HG03175 (cell line): ENCODE data around the gene KDM4B.

ENCODE experiments used
- ATAC-seq: cut with Tn5 transposase; IDR thresholded peaks from one replicate; pipeline ENCODE4 v1.9.1; 2021; ENCODE audit warnings: mild to moderate bottlenecking, moderate library complexity; ENCODE audit not compliant: unreplicated experiment

KDM4B gene

GRCh38 chr19:5086230-5086629, 117.3 kb downstream of the KDM4B start:
- no peak for ATAC-seq

DNA sequence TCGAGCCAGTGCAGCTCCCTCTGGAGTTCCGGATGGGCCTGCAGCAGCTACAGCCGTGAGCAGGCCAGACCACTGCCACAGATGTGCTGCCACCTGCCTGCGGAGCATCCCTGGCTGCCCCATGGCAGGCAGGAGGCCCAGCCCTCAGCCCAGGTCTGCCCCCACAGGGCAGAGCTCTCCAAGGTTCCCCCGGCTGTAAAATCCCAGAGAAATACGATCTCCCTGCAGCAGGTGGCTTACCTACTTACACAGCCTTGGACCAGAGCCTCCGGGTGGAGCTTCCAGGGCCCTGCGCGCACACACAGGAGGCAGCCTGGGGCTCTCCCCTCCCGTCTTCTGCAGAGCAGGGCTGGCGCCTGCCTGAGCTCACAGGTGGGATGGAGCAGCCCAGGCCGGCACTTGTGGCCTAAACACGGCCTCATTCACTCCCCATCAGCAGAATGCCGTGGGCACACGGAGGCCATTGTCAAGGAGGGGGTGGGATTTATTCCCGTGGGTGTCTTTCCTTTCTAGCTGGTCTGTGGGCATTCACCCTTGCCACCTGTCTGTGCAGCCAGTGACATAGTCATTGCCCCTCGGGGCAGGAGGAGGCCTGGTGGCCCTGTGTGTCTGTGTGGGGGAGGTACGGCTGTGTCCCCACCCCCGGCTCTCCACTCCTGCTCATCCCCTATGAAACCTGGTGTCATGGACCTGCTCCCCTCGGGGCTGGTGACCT, 118.0 kb downstream of the KDM4B start:
- ATAC-seq = no peak

DNA sequence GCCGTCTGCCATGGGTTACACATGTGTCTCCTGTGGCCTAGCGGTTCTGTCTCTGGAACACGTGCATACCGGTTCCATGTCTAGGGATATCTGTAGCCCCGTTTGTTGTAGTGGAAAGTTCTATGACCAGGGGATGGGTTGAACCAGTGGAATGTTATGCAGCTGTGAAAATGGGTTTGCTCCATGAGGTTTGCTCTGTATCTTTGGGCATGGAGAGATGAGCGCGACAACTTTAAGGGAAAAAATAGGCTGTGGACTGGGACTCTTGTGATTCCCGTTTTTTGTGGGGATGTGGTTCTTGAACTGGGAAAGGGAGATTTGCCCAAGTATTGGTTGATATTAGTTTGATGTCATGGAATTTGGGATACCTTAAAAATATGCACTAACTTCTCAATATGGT, 120.4 kb downstream of the KDM4B start:
- ATAC-seq = no peak

DNA sequence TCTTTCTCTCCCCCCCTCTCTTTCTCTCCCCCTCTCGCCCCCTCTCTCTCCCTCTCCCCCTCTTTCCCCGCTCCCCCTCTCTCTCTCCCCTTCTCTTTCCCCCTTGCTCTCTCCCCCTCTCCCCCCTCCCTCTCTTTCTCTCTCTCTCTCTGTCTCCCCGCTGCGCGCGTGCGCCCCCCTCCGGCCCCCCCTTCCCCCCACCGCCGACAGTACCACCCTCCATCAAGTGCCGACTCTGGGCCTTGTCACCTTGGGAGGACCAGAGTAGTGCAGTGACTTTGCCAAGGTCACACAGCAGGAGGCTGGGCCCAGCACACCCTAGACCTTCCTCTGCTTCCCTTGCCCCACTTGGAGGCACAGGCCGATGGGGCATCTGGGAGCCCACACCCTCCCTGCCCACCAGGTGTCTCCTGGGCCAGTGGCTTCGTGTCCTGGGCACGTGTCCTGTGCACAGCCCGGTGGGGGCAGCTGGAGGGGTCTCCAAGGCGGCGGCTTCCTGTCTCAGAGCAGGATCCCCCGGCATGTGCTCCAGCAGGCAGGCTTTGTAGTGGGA, 121.6 kb downstream of the KDM4B start:
- no peak for ATAC-seq

DNA sequence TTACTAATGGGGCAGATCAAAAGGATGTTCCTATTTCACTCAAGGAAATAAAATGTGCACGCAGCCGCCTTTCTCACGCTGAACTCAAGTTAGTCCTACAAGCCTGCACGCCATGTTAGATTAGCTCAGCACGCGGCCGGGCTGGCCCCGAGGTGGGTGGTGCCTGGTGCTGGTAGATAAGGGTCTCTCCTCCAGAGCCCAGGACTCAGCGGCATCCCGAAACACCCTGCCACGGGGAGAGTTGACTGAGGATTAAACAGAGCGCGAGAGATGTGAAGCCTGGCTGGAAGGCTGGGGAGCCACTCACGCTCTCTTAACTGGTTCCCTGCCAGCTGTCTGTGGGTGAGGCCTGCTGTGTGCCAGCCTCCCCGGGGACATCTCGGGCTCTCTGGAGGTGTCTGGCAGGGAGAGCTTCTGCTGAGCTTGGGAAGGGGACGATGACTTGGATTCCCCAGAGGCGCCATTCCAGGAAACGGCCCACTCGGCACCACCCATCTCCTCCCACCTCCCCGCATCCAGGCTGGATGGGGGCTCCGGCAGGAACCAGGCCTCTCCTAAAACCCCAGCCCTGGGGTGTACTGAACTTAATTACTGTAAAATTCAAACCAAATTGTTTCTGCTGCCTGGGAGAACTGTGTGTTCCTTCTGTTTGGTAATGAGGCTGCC, 122.2 kb downstream of the KDM4B start:
- no peak for ATAC-seq

- no peak for ATAC-seq
Observed at GRCh38 chr19:5091684-5092480, 123.0 kb downstream of the KDM4B start.

GRCh38 chr19:5092481-5092843, 123.5 kb downstream of the KDM4B start:
- ATAC-seq = no peak

DNA sequence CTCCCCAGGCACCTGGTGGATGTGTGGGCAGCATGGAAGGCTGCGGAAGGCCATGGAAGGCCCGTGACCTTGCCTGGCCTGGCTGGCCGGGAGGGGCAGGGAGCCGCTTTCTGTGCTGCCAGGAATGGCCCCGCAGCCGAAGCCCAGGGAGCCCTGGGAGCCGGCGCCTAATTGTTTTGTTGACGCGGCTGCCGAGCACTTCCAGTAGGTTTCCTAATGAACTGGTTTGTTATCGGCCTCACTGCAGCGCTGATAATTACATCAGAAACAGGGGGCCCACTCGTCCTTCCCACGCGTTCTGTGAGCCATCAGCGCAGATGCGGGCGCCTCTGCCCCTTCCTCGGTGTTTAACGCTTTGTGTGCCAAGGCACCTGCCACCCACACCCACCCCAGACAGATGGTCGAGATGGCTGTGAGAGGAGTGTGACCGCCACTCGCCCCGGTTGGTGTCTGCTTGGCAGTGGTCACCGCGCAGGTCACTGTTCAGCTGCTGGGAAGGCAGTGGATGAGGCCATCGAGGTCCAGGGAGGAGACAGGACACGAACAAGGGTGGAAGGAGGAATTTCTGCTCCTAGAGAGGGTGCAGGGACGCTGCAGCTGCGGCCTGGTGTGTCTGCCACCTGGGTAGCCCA, 124.5 kb downstream of the KDM4B start:
- no peak for ATAC-seq

GRCh38 chr19:5093948-5094718, 125.2 kb downstream of the KDM4B start:
- no peak for ATAC-seq

DNA sequence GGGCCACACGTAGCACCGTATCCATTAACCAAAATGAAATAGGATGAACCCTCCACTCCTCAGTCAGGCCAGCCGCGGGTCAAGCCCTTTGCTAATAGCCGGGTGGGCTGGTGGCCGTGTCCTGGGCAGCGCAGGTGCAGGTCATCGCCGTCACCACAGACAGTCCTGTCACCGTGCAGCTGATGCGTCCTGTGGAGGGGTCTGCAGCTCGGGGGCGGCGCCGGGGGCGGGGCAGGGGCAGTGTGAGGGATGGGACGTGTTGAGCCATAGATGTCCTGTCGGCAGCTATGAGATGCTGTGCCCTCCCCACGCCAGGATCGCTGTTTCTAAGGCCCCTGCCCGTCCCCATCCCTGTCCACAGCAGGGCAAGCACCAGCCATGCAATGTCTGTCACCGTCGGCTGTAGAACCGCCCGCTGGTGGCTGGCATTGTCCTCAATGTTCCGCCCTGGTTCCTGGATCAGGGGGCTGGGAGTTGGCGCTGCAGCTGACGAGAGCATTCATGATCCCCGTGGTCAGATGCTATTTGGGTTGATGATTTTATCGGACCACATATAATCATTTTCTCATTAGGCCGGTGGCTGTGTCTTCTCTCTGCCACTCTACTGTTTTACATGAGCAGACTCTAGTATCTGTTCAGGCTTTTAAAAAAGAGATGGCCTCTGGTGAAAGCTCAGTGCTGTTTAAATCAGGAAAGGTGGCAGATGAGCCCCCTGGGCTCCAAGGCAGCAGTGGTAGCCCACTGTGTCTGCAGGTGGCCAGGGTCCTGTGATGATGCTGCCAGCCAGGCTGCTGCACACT, 126.1 kb downstream of the KDM4B start:
- no peak for ATAC-seq

DNA sequence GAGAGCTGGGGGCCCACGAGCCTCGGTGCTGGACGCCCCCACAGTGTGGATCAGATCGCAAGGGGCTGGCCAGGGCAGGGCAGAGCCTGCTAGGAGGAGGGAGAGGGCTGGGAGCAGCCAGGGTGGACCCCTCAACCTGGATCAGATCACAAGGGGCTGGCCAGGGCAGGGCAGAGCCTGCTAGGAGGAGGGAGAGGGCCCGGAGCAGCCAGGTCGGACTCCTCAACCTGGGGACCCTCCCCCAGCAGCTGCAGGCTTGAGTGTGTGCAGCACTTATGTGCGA, 126.6 kb downstream of the KDM4B start:
- no peak for ATAC-seq

DNA sequence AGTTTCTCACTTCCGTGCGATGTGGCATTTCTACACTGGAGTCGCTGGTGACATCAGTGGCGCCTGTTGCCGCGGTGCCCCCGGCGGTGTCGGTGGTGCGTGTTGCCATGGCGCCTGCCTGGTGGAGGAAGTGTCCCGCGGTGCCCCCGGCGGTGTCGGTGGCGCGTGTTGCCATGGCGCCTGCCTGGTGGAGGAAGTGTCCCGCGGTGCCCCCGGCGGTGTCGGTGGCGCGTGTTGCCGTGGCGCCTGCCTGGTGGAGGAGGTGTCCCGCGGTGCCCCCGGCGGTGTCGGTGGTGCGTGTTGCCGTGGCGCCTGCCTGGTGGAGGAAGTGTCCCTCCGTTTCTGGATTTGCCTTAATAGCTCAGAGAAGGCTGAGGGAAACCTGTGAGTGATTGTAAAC, 127.6 kb downstream of the KDM4B start:
- no peak for ATAC-seq

- no peak for ATAC-seq
Observed at GRCh38 chr19:5097331-5097930, 128.5 kb downstream of the KDM4B start.

DNA sequence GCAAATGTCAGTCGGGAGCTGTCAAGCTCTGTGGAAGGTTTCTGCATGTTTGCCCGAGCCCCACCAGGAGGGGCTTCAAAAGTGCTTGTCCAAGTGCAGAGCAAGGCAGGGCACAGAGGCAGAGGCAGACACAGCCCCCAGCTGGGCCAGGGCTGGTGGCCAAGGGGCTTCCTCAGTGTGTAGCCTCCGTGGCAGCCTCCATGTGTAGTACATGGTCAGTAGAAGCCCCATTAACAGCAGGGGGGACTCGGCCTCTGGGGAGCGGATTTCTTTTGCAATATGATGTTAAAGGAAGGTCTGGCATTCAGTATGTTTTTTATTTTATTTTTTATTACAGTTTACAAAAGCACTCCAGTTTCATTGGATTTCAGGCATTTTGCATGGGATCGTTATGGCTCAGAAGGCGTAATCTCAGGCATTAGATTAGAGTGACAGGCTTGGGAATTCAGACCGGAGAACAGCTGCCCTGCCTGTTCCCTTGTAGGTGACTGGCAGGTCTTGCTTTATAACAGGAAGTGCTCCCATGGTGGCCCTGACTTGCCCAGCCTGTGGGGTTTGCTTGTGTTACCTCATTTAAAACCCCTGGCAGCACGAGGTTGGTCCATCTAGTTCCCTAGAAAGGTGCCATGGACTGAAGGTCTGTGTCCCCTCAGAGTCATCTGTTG, 129.2 kb downstream of the KDM4B start:
- ATAC-seq = no peak

GRCh38 chr19:5098646-5099045, 129.7 kb downstream of the KDM4B start:
- ATAC-seq = no peak

DNA sequence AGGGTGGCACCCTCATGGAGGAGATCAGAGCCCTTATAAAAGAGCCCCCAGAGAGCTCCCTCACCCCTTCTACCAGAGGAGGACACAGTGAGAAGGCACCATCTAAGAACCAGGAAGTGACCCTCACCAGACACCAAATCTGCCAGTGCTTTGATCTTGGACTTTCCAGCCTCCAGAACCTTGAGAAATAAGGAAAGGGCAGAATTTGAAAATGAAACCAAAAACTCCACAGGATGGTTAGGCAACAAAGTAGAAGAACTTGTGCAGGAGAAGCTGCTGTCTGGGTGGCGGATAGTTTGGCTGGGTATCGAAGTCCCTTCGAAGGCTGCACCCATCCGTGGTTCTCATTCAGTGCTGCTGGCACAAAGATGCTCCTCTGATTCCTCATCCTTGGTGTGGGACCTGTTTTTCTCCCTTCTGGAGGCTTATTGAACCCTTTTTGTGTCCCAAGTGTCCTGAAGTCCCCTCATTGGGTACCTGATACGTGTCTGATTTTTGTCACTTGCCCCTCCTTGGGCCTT, 130.8 kb downstream of the KDM4B start:
- ATAC-seq = no peak

DNA sequence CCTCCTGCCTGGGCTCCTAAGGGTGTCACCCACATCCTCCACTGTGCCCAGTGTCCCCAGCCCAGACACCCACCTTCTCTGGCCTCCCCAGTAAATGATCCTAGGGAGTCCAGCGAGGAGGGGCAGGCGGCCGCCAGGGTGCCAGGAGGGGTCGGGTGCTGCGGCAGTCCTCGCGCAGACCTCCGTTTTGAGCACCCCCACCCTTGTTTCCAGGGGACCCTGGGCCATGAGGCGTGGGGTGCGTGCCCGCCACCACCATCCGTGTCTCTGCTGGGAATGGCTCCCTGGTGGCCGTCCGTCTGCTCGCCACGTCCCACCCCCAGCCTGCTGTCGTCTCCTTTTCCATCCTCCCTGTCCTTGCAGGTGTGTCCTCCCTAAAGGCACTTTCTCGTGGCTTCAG, 133.0 kb downstream of the KDM4B start:
- no peak for ATAC-seq

DNA sequence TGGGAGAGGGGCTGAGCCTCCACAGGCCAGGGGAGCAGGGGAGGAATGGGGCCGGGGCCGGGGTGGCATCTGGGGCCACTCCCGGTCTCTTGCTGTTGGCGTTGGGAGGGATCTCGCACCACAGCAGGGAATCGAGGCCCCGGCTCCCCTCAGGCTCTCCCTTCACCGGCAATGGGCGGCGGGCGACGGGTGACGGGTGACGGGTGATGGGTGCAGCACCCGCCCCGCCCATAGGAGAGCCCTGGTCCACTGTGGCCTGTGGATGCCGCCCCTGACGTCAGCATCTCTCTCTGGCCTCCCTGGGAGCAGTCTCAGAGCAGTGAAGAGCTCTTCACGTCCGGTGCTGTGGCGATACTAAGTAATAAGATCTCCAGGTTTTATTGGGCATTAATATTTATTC, 133.6 kb downstream of the KDM4B start:
- no peak for ATAC-seq
